ENCODE results near the gene DNM3. TPM values are rescaled to one million over a fixed set of nuclear protein-coding genes. Genes with fewer than 3 reads are reported as not detected.

The DNM3 gene
- polyA plus RNA-seq, 1 of the 3 experiments (the other 2 are of a cell fraction): 0.43 TPM

GRCh38 chr1:172112576-172112975 is 271.3 kb downstream of the DNM3 start:
- no peak for DNase-seq
- no peak for TF ChIP-seq ELF1 (IDR thresholded peaks at IDR 0.05)
- TF ChIP-seq MAX (IDR thresholded peaks at IDR 0.05; ENCODE audit: low read depth): no peak
- TF ChIP-seq SMC3 (IDR thresholded peaks at IDR 0.05; ENCODE audit: low read depth, low read length): no peak
- no peak for TF ChIP-seq TAF1 (IDR thresholded peaks at IDR 0.05; ENCODE audit: borderline replicate concordance, low read depth, low read length)
- no peak for TF ChIP-seq TEAD4 (IDR thresholded peaks at IDR 0.05; ENCODE audit: borderline replicate concordance, insufficient read depth)
- TF ChIP-seq CTCF (IDR thresholded peaks at IDR 0.05): no peak
- 0 out of 2 replicates have a peak, but pooled peaks have one; percentile 6 for TF ChIP-seq TCF12 (IDR thresholded peaks at IDR 0.05)
- TF ChIP-seq FOXJ3 (CRISPR knock-in tag; IDR thresholded peaks at IDR 0.05): no peak
- no peak for TF ChIP-seq POLR2AphosphoS5 (IDR thresholded peaks at IDR 0.05; ENCODE audit: low read depth, low read length)
- POLR2A ChIA-PET: no interaction called here
- Histone ChIP-seq H2AFZ (ENCODE audit: low read depth) (no peak overlapping the region), H3K4me3 (ENCODE audit: low read depth in 2 of 2, low read length in 1 of 2) (no peak overlapping the region), H3K9ac (no peak overlapping the region), H3K4me2 (no peak overlapping the region), H3K4me1 (ENCODE audit: control insufficient read depth in 1 of 2, insufficient read depth in 2 of 2, low read depth in 1 of 2, low read length in 1 of 2) (peaks cover 30 to 41% of the 10 kb centered on the region in 2 experiments; a peak in 3 of 4 replicates), H3K9me3 (no peaks in the 10 kb centered on the region), H3K27ac (ENCODE audit: low read depth in 2 of 2, low read length in 1 of 2) (no peak overlapping the region), H3K27me3 (ENCODE audit: insufficient read depth) (no peaks in the 10 kb centered on the region), H3K36me3 (replicated peaks in 1 of 2; ENCODE audit: control insufficient read depth in 1 of 2, insufficient read depth in 2 of 2, low read length in 1 of 2) (no peaks in the 10 kb centered on the region), H3F3A (replicated peaks; ENCODE audit: insufficient read depth) (peaks cover 27% of the 10 kb centered on the region), H4K20me1 (ENCODE audit: insufficient read depth) (no peaks in the 10 kb centered on the region), H3K79me2 (ENCODE audit: insufficient read depth) (no peaks in the 10 kb centered on the region), H3K9me2 (no peaks in the 10 kb centered on the region)
- CTCF ChIA-PET: interaction anchor here (1.0 to 1.6 kb wide), 2 partner anchors 22 kb away, joined by 3 to 5 read pairs; no protein-coding TSS in a partner anchor
- 100% methylated on average over 1 of the region's 1 CpG for WGBS (ENCODE audit: low lambda C conversion rate)

DNA sequence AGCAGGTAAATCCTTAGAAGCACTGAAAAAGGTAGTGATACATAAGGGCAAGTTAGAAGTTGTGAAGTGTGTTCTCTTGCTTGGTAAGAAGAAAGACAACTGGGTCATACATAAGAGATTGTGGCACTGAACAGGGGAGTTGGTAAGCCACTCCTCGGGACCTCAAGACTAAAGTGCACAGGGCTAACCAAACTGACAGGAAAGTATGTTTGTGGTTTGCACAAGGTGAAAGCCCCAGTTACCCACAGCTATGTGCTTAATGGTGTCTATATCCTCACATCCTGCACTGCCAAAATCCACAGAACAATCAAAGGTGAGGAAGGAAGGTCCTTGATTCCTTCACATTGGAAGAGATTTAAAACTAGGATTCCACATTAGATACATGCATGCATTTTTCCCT is 276.5 kb downstream of the DNM3 start:
- H3K36me3 ChIP-seq (replicated peaks in 1 of 2; ENCODE audit: control insufficient read depth in 1 of 2, insufficient read depth in 2 of 2, low read length in 1 of 2): no peaks in the 10 kb centered on the region
- no peaks in the 10 kb centered on the region for H3F3A ChIP-seq (replicated peaks; ENCODE audit: insufficient read depth)
- WGBS (ENCODE audit: low lambda C conversion rate): 86% methylated on average over 1 of the region's 1 CpG
- H3K79me2 ChIP-seq (ENCODE audit: insufficient read depth): no peaks in the 10 kb centered on the region
- H3K27ac ChIP-seq (ENCODE audit: low read depth in 2 of 2, low read length in 1 of 2): no peak overlapping the region
- no peaks in the 10 kb centered on the region for H3K9me2 ChIP-seq
- no peaks in the 10 kb centered on the region for H4K20me1 ChIP-seq (ENCODE audit: insufficient read depth)
- ChIA-PET CTCF (interaction anchor here (1.0 kb wide), 1 partner anchor 282 kb away, joined by 3 read pairs; no protein-coding TSS in a partner anchor), POLR2A (no interaction called here)
- no peak overlapping the region for H2AFZ ChIP-seq (ENCODE audit: low read depth)
- no peaks in the 10 kb centered on the region for H3K9me3 ChIP-seq
- TF ChIP-seq, protein P1, sequence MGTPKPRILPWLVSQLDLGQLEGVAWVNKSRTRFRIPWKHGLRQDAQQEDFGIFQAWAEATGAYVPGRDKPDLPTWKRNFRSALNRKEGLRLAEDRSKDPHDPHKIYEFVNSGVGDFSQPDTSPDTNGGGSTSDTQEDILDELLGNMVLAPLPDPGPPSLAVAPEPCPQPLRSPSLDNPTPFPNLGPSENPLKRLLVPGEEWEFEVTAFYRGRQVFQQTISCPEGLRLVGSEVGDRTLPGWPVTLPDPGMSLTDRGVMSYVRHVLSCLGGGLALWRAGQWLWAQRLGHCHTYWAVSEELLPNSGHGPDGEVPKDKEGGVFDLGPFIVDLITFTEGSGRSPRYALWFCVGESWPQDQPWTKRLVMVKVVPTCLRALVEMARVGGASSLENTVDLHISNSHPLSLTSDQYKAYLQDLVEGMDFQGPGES (IDR thresholded peaks at IDR 0.05; ENCODE audit: low read depth, low read length): no peak
- no peak for TF ChIP-seq SMC3 (IDR thresholded peaks at IDR 0.05; ENCODE audit: low read depth, low read length)
- TF ChIP-seq GABPA (IDR thresholded peaks at IDR 0.05; ENCODE audit: low read depth): no peak
- no peak for TF ChIP-seq ELF1 (IDR thresholded peaks at IDR 0.05)
- no peak for TF ChIP-seq MAX (IDR thresholded peaks at IDR 0.05; ENCODE audit: low read depth)
- no peak for TF ChIP-seq FOXJ3 (CRISPR knock-in tag; IDR thresholded peaks at IDR 0.05)
- no peak for TF ChIP-seq SIN3A (IDR thresholded peaks at IDR 0.05; ENCODE audit: borderline replicate concordance, low read depth, low read length)
- TF ChIP-seq REST (IDR thresholded peaks at IDR 0.05; ENCODE audit: low read depth, low read length): no peak
- TF ChIP-seq NRF1 (IDR thresholded peaks at IDR 0.05; ENCODE audit: low read depth, low read length): no peak
- no peak for TF ChIP-seq TEAD4 (IDR thresholded peaks at IDR 0.05; ENCODE audit: borderline replicate concordance, insufficient read depth)
- TF ChIP-seq, protein P2, sequence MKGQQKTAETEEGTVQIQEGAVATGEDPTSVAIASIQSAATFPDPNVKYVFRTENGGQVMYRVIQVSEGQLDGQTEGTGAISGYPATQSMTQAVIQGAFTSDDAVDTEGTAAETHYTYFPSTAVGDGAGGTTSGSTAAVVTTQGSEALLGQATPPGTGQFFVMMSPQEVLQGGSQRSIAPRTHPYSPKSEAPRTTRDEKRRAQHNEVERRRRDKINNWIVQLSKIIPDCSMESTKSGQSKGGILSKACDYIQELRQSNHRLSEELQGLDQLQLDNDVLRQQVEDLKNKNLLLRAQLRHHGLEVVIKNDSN (IDR thresholded peaks at IDR 0.05; ENCODE audit: borderline replicate concordance, low read depth): no peak
- no peak overlapping the region for H3K4me2 ChIP-seq
- H3K4me1 ChIP-seq (ENCODE audit: control insufficient read depth in 1 of 2, insufficient read depth in 2 of 2, low read depth in 1 of 2, low read length in 1 of 2): peaks cover 4 to 9% of the 10 kb centered on the region in 2 experiments; a peak in 3 of 4 replicates
- no peaks in the 10 kb centered on the region for H3K27me3 ChIP-seq (ENCODE audit: insufficient read depth)
- no peak overlapping the region for H3K4me3 ChIP-seq (ENCODE audit: low read depth in 2 of 2, low read length in 1 of 2)
- DNase-seq: no peak
- H3K9ac ChIP-seq: no peak overlapping the region
